GM19351 (cell line): ENCODE measurements around the gene SH3GL3.

ENCODE experiments used
- ATAC-seq: cut with Tn5 transposase; IDR thresholded peaks from one replicate; pipeline ENCODE4 v1.9.1; 2021; ENCODE audit warnings: mild to moderate bottlenecking, moderate library complexity; ENCODE audit not compliant: unreplicated experiment

SH3GL3 gene

DNA sequence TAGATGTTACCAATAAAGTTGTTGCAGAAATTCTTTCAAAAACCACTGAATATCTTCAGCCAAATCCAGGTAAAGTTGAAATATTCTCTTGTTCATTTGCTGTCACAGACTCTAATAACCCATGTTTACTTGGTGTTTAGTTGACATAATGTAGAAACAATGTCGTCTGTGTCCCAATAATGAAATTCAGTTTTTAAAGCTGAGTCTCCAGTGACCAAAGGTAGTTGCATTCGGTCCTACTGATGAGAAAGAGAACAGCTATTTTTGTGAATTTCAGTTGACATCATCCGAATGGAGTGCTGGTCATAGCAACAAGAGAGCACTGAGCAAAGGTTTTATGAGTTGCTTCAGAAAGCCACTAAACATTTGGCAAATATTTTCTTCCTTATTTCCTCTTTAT lies 118.0 kb downstream of the SH3GL3 start:
- ATAC-seq: no peak

DNA sequence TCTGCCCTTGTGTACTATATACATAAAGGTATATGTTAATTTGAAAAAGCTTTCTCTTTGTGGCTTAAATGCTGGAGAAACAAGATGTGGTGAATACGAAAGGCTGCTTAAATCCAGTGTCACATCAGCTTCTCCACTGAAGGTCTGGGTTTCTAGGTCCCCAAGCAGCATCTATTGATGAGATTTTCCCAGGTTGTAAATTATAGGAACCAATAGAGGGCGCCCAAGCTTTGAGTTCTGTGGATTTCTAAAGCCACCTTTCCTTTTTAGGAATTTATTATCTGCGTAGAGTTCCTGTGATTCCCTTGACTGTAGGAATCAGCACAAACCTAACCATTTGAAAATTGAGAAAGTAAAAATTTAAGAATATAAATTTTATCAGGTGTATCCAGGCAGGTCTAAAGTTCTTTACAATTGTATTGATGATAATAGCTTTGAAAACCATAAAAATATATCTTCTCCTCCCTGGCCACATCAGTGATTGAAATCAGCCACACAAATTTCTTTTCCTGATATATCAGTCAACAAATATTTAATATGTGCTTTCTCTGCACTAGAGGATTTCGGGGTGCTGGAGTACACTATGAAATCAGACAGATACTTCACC lies 118.5 kb downstream of the SH3GL3 start:
- ATAC-seq: no peak

GRCh38 chr15:83567318-83567717 lies 120.2 kb downstream of the SH3GL3 start:
- no peak for ATAC-seq

- no peak for ATAC-seq
Observed at GRCh38 chr15:83569341-83569740, 122.2 kb downstream of the SH3GL3 start.

DNA sequence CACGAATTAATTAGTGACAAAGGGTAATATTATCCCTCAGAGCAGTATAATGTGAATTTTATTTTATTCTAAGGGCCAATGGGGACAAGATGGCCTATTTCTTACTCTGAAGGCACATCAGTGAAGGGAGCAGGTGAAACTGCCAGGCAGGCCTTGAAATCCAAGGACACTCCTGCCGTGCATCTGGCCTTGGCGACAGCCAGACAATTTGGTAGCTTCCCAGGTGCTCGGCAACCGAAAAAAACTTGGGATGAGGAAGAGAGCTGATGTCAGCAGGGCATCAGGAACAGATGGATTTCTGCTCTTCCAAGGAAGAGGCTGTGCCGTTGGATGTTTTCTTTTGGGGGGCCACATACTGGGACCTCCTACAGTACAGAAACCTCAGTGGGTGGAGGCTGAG lies 123.6 kb downstream of the SH3GL3 start:
- ATAC-seq: no peak

- ATAC-seq: no peak
Observed at GRCh38 chr15:83571820-83572707, 124.9 kb downstream of the SH3GL3 start.

DNA sequence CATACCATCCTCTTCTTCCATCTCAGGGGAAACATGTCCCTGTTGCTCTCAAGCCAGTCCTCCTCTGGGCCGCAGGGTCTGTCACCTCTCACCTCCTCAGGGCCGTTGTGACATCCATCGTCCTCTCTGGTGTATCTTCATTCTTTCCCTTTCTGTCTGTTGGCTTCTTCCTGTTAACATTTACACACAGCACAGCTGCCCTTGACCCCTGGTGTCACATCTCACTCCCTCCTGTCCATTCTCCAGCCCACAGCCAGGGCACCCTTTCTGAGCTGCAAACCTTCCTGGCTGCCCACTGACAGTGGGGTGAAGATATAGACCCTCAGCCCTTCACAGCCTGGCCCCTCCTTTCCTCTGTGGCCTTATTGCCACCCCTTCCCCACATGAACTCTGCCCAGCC lies 127.2 kb downstream of the SH3GL3 start:
- ATAC-seq: no peak

DNA sequence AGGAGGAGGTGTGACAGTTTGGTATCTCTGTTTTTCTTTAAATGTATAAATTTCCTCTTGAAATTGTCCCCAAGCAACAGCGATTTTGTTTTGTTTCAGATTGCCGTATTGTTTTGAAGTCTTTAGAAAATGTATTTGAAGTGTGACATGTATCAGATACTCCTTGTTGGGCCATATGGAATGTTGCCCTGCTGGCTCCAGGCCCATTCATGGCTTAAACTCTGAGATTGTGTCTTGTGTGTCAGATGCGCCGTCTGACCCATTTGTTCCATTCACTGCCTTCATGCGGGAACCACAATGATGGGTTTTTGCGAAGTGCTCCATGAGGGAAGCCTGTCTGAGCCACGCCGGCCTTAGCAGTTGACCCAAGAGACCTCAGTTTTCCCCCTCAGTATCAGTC lies 131.6 kb downstream of the SH3GL3 start:
- no peak for ATAC-seq

DNA sequence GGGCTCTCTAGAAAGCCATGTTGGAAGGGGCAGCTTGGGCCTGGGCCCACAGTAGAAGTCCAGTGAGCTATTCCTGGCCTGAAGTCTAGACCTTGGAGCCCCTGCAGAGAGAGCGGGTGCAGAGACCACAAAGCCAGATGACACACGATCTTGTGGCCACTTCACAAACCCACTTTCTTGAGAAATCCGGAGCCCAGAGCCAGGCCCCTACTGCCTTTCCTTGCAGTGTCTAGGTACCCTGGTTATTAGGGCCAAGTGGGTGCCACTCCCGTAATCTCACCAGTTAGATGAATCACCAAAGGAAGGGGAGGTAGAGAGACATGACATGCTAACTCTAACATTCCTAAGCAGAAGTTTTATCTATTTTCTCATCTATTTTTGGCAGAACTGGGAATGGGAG lies 134.2 kb downstream of the SH3GL3 start:
- ATAC-seq: no peak

- no peak for ATAC-seq
Observed at GRCh38 chr15:83582381-83582780, 135.2 kb downstream of the SH3GL3 start.

DNA sequence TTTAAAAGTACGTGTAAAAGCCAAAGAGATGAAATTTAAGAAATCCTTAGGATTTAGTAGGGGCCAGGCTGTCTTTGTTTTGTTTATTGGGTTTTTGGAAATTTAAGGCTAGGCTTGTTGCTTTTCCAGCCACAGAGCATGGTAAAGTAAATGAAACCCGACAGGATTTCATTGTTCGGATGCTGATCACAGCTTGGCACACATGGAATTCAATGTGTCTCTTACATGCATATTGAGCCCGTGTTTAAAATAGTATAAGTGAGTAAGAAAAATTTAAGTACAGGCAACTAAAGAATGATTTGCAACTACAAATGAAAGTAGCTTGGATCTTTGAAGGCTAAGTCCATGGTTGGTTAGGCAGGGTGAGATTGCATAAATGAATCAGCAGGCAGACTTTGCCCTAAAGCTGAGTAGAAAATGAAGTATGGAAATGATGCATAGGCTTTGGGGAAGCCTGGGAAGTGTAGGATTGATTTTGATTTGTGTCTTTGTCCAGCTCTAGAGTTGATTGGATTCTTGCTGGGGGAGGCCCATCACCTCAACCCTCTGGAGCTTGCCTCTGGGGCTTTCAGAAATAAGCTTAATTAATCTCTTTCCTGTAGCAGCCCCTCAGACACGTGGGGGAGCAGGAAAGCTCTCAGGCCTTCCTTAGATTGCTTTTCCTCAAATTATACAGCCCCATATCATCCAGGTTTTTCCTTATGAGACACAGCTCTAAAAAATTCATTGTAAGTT lies 138.6 kb downstream of the SH3GL3 start:
- ATAC-seq: no peak

DNA sequence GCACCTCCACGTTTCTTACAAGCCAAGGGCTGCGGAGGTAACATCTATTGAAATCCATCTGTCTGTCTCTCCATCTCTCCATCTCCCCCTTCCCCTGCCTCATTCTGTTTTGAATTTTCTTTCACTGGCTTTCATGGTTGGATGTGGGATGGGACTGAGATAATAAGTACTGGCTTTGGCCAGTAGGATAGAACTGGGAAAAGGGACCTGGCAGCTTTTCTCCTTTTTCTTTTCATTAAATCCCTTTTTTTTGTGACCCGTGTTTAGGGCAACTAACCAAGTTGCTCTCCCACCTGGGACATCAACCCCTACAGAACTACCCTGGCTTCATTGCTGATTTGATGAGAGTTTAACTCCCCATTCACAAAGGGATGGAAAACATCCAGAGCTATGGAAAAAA lies 139.9 kb downstream of the SH3GL3 start:
- no peak for ATAC-seq

DNA sequence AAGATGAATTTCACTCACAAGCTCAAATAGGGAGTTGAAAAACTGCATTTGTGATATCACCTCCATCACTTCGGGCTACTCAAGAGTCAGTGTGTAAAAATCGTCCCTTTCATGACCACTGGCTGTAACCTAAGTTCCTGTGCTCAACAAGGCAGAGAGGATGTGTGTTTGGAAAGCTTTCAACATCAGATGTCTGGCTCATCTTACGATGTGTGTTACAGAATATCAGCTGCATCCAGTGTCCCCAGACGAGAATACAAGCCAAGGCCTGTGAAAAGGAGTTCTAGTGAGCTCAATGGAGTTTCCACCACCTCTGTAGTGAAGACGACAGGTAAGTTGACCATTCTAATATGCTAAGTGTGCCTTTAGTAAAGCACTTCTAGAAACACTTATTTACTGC lies 141.3 kb downstream of the SH3GL3 start:
- no peak for ATAC-seq

DNA sequence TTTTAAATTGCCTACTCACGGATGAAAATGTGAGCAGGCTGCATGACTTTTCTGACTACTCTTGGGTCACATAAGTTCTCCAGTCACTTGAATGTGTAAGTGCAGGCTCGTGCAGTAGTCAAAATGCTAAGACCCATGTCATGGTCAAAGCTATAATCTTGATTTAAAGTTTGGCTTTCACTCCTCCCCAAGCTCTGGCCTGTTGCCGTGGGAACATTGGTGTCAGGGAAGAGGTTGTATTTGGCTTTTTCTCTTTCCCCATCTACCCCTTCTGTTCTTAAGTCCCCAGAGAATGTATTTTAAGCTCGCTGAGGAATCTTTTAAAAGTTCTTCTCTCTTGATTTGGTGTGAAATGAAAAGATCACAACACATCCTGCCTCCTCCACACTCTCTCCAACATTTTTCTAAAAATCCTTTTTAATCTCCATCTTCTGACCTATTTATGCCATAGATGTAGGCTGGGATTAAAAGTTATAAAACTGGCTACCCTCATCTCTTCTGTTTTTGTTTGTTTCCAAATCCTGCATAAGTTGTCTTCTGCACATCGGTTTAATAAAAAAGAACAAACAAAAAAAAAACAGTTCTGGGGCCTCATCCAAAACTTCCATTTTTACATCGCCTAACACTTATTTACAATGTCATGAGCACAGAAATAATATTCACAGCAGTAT lies 145.4 kb downstream of the SH3GL3 start:
- no peak for ATAC-seq

DNA sequence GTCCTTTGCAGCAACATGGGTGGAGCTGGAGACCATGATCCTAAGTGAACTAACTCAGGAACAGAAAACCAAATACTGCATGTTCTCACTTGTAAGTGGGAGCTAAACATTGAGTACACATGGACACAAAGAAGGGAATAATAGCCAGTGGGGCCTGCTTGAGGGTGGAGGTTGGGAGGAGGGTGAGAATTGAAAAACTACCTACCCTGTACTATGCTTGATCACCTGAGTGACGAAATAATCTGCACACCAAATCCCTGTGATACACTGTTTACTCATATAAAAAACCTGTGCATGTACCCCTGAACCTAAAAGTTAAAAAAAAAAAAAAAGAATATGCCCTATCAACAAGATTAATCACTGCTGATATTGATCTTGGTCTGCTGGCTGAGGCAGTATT lies 148.1 kb downstream of the SH3GL3 start:
- ATAC-seq: no peak

DNA sequence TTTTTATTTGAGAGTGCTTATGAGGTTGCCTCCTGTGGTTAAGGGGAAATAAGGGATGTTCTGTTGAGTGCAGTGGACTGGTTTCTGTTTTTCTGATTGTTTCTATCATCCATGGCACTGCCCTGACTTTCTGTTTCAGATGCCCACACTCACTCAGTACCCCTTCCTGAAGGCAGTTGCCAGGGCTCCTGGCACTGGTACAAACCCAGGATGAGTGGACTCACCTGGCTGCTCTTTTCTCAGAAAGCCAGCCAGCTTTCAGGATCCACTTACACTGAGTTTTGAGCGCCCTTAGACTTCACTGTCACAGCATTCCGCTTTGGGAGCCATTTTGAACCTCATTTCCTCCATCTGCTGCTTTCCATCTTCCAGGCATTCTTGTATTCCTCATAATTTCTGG lies 150.9 kb downstream of the SH3GL3 start:
- no peak for ATAC-seq

DNA sequence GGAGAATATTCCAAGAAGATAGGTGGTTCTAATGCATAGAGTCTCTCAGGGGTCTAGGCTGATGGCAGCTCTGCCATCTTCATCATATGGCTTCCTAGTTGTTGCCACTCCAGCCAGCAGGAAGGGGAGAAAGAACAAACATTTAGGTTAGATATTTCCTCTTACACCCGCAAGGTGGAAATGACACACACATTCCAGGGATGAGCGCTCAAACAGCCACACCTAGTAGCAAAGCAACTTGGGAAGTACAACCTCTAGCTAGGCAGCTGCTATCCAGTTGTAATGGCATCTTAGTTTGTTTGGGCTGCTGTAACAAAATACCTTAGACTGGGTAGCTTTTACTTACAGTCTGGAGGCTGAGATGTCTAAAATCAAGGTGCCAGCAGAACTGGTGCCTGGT lies 154.9 kb downstream of the SH3GL3 start:
- no peak for ATAC-seq

DNA sequence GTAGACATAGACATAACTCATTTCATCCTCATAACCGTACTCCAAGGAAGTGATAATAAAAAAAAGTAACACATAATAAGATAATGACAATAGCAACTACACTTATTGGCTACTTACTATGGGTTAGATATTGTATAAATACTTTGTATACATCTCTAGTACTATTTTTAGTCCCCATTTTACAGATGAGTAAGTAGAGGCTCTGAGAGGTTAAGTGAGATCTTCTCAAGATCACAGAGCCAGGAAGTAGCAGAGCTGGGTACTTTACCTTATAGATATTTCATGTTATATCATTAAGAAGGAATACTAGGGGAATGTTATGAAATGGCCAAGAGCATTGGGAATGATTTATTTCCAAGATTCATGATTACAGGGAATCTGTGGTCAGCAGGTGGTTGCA lies 157.4 kb downstream of the SH3GL3 start:
- ATAC-seq: no peak

DNA sequence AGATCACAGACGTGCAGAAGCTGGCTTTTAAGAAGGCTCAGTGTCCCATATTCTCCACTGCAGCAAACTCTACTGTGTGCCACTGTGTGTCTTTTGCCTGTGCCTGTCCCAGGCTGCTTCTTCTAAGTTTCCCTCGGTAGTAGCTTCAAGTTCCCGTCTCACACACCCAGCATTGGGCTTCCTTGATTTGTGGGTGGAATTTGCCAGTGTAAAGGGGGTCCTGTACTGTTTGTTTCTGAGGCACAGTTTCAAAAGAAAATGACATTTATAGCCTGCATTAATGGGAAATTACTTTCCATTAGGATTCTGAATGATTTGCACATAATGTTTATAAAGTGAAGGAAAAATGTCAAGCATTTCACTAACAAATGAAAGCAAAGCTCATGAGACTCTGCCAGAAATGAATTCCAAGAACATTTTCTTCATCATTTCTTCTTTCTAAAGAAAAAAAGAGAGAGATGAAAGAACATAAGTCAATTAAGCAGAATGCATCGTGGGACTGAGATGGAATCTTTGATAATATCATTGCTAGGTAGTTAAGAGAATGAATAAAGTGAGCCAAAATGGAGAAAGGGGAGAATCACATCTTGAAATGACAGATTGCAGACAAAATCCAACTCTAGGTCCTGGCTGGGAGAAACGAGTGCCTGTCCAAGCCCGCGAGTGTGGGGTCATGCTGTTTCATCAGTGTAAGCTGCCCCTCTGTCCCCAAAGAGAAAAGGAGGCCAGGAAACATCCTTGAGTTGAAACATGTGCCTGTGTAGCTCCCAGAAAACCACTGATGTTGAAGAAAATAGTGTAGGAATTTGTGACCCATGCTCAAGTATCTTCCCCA lies 158.2 kb downstream of the SH3GL3 start:
- ATAC-seq: no peak

DNA sequence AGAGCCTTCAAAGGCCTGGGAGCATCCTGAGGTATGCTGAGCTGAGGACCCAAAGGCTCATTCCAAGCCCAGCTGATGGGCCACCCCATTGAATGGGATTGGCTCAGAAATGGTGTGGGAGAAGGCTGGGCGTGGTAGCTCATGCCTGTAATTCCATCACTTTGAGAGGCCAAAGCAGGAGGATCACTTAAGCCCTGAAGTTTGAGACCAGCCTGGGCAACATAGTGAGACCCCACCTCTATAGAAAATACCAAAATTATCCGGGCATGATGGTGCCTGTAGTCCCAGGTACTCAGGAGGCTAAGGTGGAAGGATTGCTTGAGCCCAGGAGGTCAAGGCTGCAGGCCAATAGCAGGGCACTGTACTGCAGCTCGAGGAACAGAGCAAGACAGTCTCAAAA lies 163.0 kb downstream of the SH3GL3 start:
- no peak for ATAC-seq
